Right cardiac atrium (tissue), 5 donors: ENCODE measurements around the gene SLC7A14. TPM values are rescaled to one million over a fixed set of nuclear protein-coding genes. Genes with fewer than 3 reads are reported as not detected.

Experiments used
- ATAC-seq, 2 donors: fragments of 200-7000 bp; cut with Tn5 transposase; one replicate each; pipeline versions ENCODE4 v1.8.0 to v1.9.1; 2020; ENCODE audit warnings: moderate library complexity in 2 of 2, mild to moderate bottlenecking in 1 of 2
- DNase-seq, 3 donors: peaks; one replicate each; pipeline ENCODE4 v3.0.0-alpha.2; 2020
- H3K27ac ChIP-seq: one replicate; pipeline ENCODE4 v1.5.1; 2013; ENCODE audit warnings: mild to moderate bottlenecking, low read length, control low read depth, moderate library complexity
- H3K27me3 ChIP-seq: one replicate; pipeline ENCODE4 v1.6.1; 2013; ENCODE audit not compliant: control insufficient read depth, insufficient read depth
- H3K4me1 ChIP-seq: one replicate; pipeline ENCODE4 v1.6.1; 2013; ENCODE audit warnings: low read length; ENCODE audit not compliant: control insufficient read depth, insufficient read depth
- H3K4me3 ChIP-seq: one replicate; pipeline ENCODE4 v1.5.1; 2013; ENCODE audit warnings: low read length, control low read depth
- H3K9me3 ChIP-seq: one replicate; pipeline ENCODE4 v1.6.1; 2013; ENCODE audit warnings: low read length; ENCODE audit not compliant: control insufficient read depth
- WGBS: extraction: QIAGEN DNeasy Blood & Tissue Kit; methylation state at CpG from one replicate; pipeline ENCODE4 v1.1.7; 2013; 5-methylcytosine and 5-hydroxymethylcytosine counted together
- intact Hi-C, 4 donors: fragments of 100-400 bp; cut with DNase I; formaldehyde crosslinking; loops; one replicate each; pipeline versions ENCODE4 v1.11.0 to v1.14.0; 2022 to 2023
- long read RNA-seq, 4 donors: library from polyadenylated mRNA; unstranded; transcript quantifications; one replicate each; pipeline ENCODE4 v2.0.0, GENCODE V29; 2020 to 2021
- polyA plus RNA-seq: library from polyadenylated mRNA; stranded (reverse); fragments of 200-250 nt; gene quantifications from one replicate; pipeline ENCODE4 v1.2.3, GENCODE V29; 2013
- total RNA-seq, 4 donors: library from RNA; stranded (reverse); fragmentation: NEBNext Ultra II Directional; extraction: Animal tissue kit (Norgen Biotek cat#: 25700); gene quantifications; one replicate each; pipeline ENCODE4 v1.2.1, GENCODE V29; 2021
- donor health status: healthy with polysubstance abuse.
- donor health status: DM: no; HTN: yes; CAD: no.
- donor health status: DM: no; HTN: no; CAD: no.
- donor health status: DM: no; HTN: yes; CAD: no; lungs with severe emphysema.
- donor health status: DM: yes; HTN: yes; CAD: no.

The SLC7A14 gene
- total RNA-seq: under 1 TPM in 1 of 4 donors, not detected in 3; 0.06 TPM
- 0.05 TPM for polyA plus RNA-seq
- long read RNA-seq, donor 1: 0 reads
- long read RNA-seq, donor 2: 0 reads
- long read RNA-seq, donor 3: 0 reads
- long read RNA-seq, donor 4: 0 reads

DNA sequence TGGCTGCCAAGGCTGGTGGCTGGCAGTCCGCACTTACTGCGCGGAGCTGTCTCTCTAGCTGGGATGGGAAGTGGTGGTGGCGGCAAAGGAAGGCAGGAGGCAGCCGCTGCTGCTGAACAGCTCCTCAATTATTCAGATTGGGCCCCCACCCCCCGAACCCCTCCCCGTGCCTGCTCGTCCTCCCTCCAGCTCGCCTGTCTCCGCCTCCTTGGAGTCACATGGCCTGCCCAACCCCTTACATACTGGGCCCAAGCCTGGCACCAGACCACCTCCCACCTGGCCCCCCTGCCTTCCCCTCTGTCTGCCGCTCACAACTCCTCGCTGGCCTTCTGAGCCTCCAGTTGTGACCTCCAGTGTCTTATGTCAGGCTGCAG lies at the start of gene SLC7A14:
Gene SLC7A14, minus strand, starts transcription at position 139 of the 374 bp plus-strand sequence. CDS start 59,139 bp downstream, outside the sequence.
- no peak within 1 kb of the TSS for H3K27ac ChIP-seq
- no peaks in the 10 kb centered on the region for H3K9me3 ChIP-seq
- peaks cover 11% of the 10 kb centered on the region for H3K27me3 ChIP-seq
- intact Hi-C loops: no loop called here
- WGBS: 7% methylated on average over 12 of the region's 12 CpGs
- H3K4me1 ChIP-seq: no peaks in the 10 kb centered on the region
- ATAC-seq (peak; percentile 18 to 45), DNase-seq (peak in 1 of 3 donors; percentile 43)
- H3K4me3 ChIP-seq: peak within 1 kb of the TSS; percentile 40

DNA sequence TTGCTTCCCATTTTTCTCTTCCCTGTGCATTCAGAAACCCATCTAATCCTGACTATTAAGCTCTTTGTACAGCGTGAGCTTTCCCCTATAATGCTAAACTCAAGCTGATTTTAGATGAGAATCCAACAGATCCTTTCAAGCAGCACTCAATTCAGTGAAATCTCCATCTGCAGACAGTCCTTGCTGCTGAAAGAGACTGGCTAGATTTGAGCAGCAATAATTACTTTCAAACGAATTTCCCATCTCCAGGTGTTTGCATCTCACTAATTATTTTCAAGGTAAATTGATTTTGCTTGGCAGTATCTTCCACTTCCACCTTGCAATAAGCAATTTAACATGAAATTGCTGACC lies 49.5 kb upstream of the SLC7A14 start:
- Histone ChIP-seq H3K27ac (no peak overlapping the region), H3K27me3 (no peaks in the 10 kb centered on the region), H3K4me1 (peaks cover 2% of the 10 kb centered on the region), H3K4me3 (no peak overlapping the region), H3K9me3 (no peaks in the 10 kb centered on the region)
- DNase-seq (no peak), ATAC-seq (no peak)
- WGBS: 66% methylated on average over 2 of the region's 2 CpGs
- intact Hi-C loops: no loop called here

DNA sequence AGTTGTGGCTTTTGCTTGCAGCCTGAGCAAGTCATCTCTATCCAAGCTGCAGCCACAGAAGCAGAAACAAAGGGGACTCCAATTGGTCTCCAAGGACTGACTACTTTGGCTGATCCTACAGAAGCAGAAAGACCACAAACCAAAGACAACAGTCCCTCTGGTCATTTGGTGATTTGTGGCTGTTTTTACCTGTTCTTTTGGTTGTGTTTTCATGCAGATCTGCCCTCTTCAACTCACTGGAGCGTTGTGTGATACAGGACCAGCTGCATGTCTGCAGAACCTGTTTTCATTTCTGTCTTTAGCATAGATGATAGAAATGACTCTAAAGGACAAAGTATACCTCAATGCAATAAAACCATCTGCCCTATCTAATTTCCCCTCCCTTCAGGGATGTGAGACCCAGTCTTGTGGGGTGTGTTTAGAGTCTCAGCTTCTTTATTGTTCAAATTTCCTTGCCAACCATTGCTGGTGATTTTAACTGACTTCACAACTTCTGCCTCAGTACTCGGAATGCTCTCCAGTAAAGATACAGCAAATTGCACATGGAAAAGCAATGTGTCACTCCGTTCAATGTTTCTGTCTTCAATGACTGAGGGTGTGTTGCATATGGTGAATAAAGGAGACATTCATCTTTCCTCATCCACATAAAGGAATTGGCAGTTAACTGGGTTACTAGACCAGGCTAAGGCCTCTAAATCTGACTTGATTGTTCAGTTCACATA lies 48.9 kb upstream of the SLC7A14 start:
- DNase-seq: no peak
- H3K9me3 ChIP-seq: no peaks in the 10 kb centered on the region
- intact Hi-C loops: no loop called here
- no peak for ATAC-seq
- WGBS: 83% methylated on average over 3 of the region's 3 CpGs
- peaks cover 2% of the 10 kb centered on the region for H3K4me1 ChIP-seq
- H3K4me3 ChIP-seq: no peak overlapping the region
- no peak overlapping the region for H3K27ac ChIP-seq
- no peaks in the 10 kb centered on the region for H3K27me3 ChIP-seq

DNA sequence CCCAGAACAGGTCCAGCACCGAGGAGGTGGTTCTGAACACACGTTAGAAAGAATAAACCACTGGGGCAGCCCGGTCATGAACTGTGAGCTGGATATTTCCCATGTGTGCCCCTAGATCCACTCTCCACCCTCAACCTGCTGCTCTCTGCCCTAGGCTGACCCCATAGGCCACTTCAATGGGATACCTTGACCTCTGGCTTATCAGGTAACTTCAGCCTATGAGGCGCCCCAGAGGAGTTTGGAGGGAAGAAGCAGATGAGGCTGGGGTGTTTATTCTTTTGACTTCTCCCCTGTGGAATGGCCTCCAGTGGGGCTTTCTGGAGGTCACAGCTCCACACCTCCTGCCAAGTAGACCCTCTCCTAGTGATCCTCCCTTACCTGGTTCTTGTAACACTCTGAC lies 47.7 kb upstream of the SLC7A14 start:
- no peak for ATAC-seq
- no peak overlapping the region for H3K4me3 ChIP-seq
- peaks cover 2% of the 10 kb centered on the region for H3K4me1 ChIP-seq
- 82% methylated on average over 4 of the region's 4 CpGs for WGBS
- DNase-seq: no peak
- no peak overlapping the region for H3K27ac ChIP-seq
- H3K27me3 ChIP-seq: no peaks in the 10 kb centered on the region
- H3K9me3 ChIP-seq: no peaks in the 10 kb centered on the region
- intact Hi-C loops: no loop called here

DNA sequence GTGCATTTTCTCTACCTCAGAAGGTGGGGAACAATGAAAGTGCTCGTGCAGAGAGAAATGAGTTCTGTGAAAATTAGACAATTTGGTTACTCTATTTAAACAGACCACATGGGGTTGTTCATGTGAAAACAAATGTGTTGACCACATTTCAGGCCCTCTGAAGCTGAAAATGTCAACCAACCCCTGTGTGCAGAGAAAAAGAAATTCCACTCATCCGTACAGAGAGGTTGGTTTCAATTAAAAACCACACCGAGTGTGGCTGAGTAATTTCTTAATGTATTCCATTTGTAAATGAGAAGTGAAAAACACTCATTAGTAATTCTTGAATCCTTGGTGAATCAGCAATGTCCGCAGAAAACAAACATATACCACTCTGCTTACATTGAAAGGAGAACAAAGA lies 46.9 kb upstream of the SLC7A14 start:
- H3K27me3 ChIP-seq: no peaks in the 10 kb centered on the region
- H3K4me1 ChIP-seq: peaks cover 2% of the 10 kb centered on the region
- no peak for DNase-seq
- no peaks in the 10 kb centered on the region for H3K9me3 ChIP-seq
- no peak for ATAC-seq
- no peak overlapping the region for H3K4me3 ChIP-seq
- intact Hi-C loops: no loop called here
- 83% methylated on average over 4 of the region's 4 CpGs for WGBS
- no peak overlapping the region for H3K27ac ChIP-seq

DNA sequence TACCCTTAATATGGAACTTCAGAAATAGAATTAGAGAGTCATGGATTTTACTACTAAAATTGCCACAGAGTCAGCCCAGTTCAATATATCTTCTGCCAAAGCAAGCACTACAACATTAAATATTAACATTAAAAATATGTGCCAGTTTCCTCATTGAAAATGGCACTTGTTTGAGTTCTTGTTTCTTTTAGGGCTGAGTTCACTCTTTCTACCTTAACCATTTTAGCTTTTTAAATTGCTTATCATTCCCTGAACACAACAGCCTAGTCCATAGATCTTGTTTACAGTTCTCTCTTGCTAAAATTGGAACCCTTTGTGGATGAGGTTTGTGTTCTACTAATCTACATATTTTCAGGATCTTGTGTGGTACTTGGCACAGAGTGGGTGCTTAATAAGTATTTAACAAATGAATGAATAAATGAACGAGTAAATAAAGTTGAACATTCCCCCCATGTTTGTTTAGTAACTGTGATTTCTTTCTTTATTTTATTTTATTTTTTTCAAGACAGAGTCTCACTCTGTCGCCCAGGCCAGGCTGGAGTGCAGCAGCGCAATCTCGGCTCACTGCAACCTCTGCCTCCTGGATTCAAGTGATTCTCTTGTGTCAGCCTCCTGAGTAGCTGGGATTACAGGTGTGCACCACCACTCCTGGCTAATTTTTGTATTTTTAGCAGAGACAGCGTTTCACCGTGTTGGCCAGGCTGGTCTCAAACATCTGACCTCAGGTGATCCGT lies 46.0 kb upstream of the SLC7A14 start:
- intact Hi-C loops: no loop called here
- ATAC-seq: no peak
- Histone ChIP-seq H3K9me3 (no peaks in the 10 kb centered on the region), H3K4me1 (no peaks in the 10 kb centered on the region), H3K27me3 (no peaks in the 10 kb centered on the region), H3K27ac (no peak overlapping the region), H3K4me3 (no peak overlapping the region)
- DNase-seq: no peak
- 93% methylated on average over 7 of the region's 7 CpGs for WGBS

DNA sequence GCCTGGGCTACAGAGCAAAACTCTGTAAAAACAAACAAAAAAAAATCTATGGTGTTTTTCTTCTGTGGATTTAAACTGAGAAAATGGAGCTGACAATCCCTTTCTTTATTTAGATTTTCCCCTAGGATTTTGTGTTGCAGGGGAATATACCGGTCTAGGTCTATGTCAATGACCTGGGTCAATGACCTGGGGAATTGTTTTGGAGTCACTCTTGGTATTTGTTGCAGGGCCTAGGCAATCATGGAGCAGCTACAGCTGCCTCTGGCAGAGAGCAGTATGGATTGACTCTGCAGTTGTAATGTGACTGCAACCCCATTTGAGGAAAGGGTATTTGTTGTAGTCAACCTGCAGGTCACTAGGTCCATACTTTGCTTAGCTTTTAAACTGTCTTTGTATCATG lies 37.6 kb upstream of the SLC7A14 start:
- Histone ChIP-seq H3K9me3 (no peaks in the 10 kb centered on the region), H3K4me1 (peaks cover 6% of the 10 kb centered on the region), H3K27ac (no peak overlapping the region), H3K4me3 (no peak overlapping the region), H3K27me3 (no peaks in the 10 kb centered on the region)
- DNase-seq (no peak), ATAC-seq (no peak)
- intact Hi-C loops: no loop called here
- 46% methylated on average over 1 of the region's 1 CpG for WGBS

DNA sequence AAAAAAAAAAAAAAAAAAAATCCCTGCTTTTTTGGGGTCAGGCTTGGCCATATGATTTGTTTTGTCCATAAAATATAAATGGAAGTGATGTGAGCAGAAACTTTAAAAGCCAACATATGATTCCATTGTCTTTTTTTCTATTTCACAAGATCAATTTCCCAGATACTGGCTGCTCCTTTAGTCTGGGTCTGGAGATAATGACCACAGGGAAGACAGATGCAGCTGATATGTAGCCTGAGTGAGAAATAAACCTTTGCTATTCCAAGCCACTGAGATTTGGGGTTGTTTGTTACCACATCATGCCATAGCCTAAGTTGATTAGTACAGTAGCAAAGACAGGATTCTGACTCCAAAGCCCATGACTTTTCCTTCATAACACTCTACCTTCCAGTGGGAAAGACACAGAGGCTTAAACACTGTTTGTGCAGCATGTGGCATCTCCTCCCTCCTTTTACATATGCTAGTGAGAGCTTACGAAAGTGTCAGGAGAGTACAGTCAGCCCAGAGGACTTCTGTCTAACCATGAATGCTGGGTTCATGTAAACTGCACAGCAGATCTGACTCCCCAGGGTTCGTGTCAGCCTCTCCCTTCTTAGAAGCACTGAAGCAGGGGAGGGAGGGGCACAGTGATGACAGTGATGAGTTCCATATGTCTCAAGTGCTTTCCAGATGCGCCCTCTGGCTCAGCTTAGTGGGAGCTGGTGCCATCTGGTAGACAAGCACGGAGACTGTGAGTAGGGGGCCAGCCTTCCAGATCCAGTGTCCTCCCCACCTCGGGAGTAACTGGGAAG lies 36.7 kb upstream of the SLC7A14 start:
- intact Hi-C loops: no loop called here
- peaks cover 6% of the 10 kb centered on the region for H3K4me1 ChIP-seq
- DNase-seq: peak; percentile 20 to 70 (median 60)
- peak; percentile 62 to 87 for ATAC-seq
- H3K27me3 ChIP-seq: no peaks in the 10 kb centered on the region
- H3K27ac ChIP-seq: no peak overlapping the region
- H3K4me3 ChIP-seq: no peak overlapping the region
- no peaks in the 10 kb centered on the region for H3K9me3 ChIP-seq
- 14% methylated on average over 5 of the region's 5 CpGs for WGBS

DNA sequence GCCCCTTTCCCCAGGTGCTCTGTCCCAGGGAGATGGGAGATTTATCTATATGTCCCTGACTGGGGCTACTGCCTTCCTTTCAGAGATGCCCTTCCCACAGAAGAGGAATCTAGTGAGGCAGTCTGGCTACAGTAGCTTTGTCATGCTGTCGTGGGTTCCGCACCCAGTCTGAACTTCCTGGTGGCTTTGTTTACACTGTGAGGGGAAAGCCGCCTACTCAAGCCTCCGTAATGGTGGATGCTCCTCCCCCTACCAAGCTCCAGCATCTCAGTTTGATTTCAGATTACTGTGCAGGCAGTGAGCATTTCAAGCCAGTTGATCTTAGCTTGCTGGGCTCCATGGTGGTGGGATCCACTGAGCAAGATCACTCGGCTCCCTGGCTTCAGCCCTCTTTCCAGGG lies 35.4 kb upstream of the SLC7A14 start:
- intact Hi-C loops: no loop called here
- peaks cover 6% of the 10 kb centered on the region for H3K4me1 ChIP-seq
- no peak overlapping the region for H3K4me3 ChIP-seq
- no peaks in the 10 kb centered on the region for H3K27me3 ChIP-seq
- no peaks in the 10 kb centered on the region for H3K9me3 ChIP-seq
- DNase-seq: no peak
- 81% methylated on average over 5 of the region's 5 CpGs for WGBS
- no peak overlapping the region for H3K27ac ChIP-seq
- ATAC-seq: no peak

DNA sequence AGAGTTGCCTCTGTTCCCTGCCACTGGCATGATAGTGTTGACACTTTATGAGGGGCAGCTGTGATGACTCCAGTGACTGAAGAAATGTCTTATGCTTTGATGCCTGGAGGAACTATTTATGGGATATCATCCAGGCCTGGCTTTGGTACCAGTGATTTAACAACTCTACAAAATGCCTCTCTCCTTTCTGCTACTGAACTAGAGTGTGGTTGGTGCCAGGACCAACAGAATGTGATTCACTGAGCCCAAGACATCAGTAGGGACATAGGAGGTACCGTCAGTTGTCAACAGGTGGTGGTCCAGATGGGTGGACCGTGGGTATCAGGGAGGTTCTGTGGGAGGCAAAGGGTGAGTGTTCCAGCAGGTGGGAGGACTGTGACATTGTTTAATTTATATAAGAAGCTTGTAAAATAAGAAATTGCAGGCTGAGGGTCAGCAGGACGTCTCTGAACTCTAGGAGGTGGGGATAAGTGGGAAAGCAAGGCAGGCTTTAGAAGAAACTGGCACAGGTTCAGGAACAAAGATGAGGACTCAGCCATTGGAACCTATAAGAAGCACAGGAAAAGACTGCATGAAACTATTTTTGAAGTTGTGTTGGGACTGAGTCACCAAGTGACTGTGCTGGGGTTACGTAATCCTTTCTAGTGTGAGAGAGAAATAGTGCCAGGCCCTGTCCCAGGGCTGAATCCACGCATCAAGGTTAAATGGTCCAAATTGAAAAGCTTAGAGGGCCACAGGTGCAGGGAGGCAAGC lies 28.5 kb upstream of the SLC7A14 start:
- Histone ChIP-seq H3K4me1 (no peaks in the 10 kb centered on the region), H3K27me3 (no peaks in the 10 kb centered on the region), H3K9me3 (no peaks in the 10 kb centered on the region), H3K27ac (peak overlapping the region; percentile 16), H3K4me3 (no peak overlapping the region)
- peak; percentile 94 to 95 for ATAC-seq
- WGBS: 44% methylated on average over 5 of the region's 5 CpGs
- DNase-seq: peak in 2 of 3 donors; percentile 22 to 49
- intact Hi-C loops: no loop called here
